GM18873 (cell line): Measurements from ENCODE around the gene RPA3.

Experiments used
- ATAC-seq: cut with Tn5 transposase; IDR thresholded peaks from one replicate; pipeline ENCODE4 v1.9.1; 2021; ENCODE audit warnings: mild to moderate bottlenecking, moderate library complexity, moderate number of reproducible peaks; ENCODE audit not compliant: unreplicated experiment, low FRiP score

RPA3 gene

GRCh38 chr7:7718492-7718891 lies at the start of gene RPA3:
Gene RPA3, minus strand, starts transcription at chr7:7718607. Its CDS starts 78,189 bp downstream, at chr7:7640418.
- no peak for ATAC-seq

DNA sequence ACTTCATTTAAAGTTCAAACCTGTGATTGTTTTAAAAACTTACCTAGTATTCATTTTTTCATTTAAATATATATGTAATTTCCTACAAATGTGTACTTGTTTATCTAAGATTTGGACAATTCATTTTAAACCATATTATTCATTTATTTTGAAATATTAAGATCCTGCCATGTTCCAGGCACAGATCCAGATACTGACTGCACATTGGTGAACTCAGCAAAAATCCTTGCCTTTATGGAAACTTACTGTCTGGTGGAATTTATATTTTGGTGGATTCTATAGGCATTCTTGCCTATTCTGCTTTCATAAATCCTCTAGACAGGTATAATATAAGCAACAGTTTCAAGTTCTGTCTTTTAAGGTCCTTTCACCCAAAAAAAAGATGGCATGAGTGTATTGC lies 48.3 kb upstream of the RPA3 start:
- ATAC-seq, result no peak

GRCh38 chr7:7765422-7765821 lies 47.0 kb upstream of the RPA3 start:
- peak; percentile 82 for ATAC-seq

DNA sequence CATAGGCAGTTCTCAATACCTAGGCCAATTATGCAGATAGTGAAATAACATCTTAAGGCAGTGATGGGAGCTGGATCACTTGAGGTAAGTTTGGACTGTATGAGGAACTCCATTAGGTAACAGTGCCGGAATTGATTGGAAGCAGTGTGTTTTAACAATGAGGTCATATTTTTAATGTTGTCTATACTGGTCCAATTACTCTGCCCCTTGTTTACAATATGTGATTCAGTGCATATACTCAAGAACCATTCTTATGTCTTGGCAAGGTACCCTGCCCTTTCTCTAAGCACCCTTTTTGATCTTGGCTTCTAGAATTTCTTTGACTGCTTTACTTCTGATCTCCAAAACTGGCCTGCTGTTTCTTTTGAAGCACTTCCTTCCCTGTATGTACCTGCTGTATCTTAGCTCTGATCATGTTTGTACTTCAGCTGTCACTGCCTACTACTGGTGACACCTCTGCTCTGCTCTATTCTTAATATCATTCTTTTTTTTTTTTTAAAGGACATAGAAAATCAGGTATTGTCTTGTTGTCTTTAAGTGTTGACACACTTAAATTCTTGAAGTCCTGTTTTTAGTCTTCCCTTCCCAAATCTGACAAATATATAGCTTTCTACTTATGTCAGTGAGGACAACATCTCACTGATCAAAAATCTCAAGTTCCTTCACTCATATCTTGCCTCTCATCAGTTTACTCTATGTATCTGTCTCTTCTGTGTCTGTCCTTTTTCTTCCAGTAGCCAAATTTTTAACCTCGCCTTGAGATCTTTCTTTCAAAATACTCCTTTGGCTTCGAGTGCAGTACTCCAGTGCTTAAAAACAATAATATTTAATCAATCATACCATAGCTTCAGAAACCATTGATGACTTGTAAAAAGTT lies 46.4 kb upstream of the RPA3 start:
- ATAC-seq, result no peak

- peak; percentile 41 for ATAC-seq
Measured at GRCh38 chr7:7761974-7762779, 43.8 kb upstream of the RPA3 start.

DNA sequence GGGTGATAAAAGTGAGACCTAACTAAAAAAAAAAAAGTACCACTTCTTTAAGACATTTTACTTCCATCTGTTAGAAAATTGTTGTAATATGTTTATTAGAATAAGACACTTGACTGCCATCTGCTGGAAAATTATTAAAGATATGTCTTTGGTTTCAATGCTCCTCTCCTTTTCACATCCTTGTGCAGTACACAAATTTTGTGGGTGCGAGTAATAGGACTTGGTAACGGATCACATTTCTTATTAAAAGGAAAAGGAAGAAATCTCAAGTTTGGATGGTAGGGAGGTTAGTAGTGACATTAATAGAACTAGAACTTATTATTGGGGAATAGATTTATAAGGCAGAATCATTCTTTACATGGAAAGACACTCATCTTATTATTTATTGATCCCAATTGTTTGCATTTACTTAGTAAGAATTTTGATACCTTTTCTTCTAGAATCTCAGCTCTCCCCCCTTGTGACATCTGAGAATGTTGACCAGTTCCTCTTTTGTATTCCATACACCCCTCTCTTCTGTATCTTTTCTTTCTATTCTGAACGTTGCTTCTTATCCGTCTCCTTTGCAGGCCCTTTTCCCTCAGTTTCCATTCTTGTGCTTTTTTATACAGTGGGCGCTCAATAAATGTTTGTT lies 43.0 kb upstream of the RPA3 start:
- ATAC-seq, result no peak

GRCh38 chr7:7757576-7757975 lies 39.2 kb upstream of the RPA3 start:
- ATAC-seq, result no peak

DNA sequence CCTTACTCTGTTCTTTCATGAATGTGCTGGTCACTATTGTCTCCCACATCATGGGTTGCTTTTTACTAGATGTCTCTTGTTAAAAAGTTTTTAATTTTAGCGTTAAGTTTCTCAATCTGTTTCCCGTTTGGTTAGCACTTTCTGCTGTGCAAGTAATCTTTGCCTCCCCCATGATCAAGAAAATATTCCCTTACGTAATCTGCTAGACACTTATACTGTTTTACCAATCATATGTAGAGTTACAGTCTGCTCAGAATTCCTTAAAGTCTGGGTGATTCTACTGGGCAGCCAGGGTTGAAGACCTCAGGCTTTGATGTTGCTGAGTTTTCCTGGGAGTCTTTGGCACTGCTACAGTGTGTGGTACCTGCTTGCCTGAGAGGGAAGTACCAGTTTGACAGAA lies 38.2 kb upstream of the RPA3 start:
- ATAC-seq, result no peak

GRCh38 chr7:7751243-7752092 lies 33.1 kb upstream of the RPA3 start:
- ATAC-seq, result no peak

GRCh38 chr7:7750571-7751242 lies 32.3 kb upstream of the RPA3 start:
- no peak for ATAC-seq

DNA sequence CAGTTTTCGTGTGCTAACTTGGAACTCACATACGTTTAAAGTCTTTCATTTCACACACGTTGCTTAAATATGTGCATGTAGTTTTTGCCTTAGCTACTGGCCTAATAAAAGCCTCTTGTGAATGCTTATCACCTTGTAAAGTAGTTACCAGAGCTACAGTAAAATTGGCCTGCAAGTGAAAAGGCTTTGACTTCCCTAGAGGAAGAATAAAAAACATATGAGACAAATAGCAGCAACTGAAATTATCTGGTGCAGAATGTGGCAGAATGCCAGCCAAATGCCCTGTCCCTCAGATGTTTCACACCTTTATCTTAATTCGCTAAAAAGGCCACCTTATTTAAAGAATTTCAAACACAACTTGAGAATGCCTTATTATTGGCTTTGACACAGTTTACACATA lies 28.1 kb upstream of the RPA3 start:
- ATAC-seq, result no peak

GRCh38 chr7:7745966-7746365 lies 27.6 kb upstream of the RPA3 start:
- no peak for ATAC-seq

DNA sequence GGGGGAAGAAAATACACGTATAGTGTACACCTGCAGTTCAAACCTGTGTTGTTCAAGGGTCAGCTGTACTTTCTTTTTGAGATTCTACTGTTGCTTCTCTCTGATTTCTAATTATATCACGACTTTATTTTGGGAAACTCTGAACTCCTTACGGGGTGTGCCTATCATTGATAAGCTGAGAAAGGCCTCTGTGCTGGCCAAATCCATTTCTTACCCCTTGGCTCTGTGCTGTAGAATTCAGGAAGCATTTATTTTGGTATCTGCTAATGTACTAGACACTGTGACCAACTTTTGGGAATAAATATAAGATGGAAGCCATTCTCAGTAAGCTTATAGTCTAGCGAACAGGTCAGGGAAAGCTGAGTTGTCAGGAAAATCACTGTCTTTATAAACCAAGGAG lies 26.9 kb upstream of the RPA3 start:
- ATAC-seq, result no peak

- ATAC-seq, result no peak
Measured at GRCh38 chr7:7742223-7742622, 23.8 kb upstream of the RPA3 start.

DNA sequence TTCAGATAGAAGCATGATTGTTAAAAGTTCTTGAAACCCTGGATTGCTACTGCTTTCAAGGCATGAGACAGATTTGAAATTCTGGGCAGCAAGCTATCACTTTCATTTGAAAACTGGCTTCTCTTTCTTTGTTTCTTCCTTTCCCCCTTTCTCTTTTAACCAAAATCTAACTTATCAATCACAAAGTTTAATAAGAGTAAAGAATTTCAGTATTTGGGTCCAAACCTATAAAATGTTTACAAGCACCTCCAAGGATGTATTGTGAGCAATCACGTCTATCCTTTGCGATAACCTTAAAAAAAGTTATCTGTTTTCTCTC lies 21.6 kb upstream of the RPA3 start:
- no peak for ATAC-seq

DNA sequence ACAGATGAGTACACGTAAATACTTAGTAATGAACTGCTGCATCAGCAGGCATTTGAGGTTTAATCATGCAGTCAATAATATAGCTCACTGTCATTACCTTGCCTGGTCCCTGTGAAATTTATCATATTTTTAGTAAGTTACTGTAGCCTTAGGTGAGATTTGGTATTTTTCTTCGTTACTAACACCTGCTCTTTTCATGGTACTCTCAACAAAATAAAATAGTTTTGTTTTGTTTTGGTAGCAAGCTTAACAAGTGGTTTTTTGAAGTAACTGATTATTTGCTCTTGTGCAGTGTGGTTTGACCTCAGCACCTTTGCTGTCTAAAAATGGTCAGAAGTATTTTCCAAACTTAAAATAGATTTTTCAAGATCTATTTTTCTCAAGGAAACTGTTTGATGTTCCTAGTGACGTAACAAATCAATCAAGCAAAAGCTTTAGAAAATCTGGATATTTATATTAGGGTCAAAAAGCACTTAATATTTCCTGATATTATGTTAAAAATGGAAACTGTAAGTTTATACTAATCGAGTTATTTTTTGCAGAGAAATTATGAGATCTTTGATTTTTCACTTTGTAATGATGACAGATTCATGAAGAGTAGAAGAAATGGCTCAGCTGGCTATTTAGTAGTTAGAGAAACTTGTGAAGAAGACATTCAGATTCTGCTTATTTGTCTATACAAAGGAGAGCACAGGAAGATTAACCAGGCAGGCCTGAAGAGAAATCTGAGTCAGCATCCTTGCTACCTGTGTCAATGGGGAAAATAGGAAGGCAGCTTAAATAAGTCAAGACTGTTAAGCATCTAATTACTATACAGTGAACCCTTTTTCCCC lies 21.0 kb upstream of the RPA3 start:
- ATAC-seq, result no peak

DNA sequence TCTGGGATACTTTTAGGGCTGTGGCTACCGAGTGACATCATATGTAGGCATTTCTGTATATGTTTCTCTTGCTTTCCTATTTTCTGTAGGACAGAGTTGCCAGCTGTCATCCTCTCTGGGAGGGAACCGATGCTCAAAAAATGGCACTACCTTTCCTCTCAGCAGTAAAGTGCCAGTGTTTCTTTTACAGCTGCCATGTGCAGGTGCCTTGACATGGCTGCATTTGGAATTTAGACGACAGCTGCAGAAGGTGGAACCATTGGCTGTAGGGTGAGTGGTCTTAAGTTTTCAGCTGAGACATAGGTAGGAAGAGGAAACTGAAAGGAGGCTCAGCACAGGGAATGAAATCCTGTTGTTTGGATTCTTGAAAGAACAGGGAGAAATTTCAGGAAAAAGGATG lies 20.2 kb upstream of the RPA3 start:
- no peak for ATAC-seq

DNA sequence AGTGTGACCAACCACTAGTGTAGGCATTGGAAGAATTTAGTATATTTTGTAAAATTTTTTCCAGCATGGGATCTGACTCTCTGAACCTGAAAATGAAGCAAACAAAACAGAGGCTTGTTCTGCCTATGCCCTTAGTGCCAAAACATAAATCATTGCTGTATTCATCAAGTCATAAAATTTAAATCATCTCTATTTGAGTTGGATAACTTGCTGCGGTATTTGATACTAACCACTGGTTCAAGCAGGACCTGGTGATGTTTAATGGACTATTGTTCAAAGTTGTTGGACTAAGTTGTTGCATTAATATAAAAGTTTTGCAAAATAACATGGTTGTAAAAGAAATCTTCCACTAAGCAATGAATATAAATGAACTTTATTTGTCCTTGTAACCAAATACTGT lies 19.8 kb upstream of the RPA3 start:
- no peak for ATAC-seq

DNA sequence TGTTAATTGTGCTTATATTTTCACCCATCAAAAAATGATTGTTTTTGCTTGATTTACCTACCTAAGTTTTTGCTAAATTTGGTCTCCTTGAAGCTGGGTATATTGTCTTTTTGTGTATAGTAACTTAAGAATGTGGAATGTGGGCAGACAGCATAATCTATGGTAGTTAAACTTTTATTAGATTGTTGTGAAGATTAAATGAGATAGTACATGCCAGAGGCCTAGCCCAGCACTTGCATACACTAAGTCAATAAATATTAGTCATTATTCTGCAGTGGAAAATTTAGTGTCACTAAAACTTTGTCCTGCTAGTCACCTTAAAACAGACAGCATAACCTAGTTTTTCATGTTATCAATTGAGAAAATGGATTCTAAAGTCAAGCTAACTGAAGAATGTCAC lies 19.3 kb upstream of the RPA3 start:
- ATAC-seq, result no peak
